T-helper 2 cell treated with Interferon-gamma antibody and Interleukin-4, amounts not matched to agents 5 μg/mL and 100 μg/mL, for 36 hours (primary cell): ENCODE measurements around the gene TMEM202.
"Not testable (repeated sequence)": the region's sequence is repeated elsewhere in the genome, so short reads cannot be mapped to it uniquely, and the experiment has no call there.

ENCODE experiments used
- DNase-seq: peaks from one replicate; pipeline ENCODE4 v3.0.0; 2021; ENCODE audit warnings: low spot score
- H3K27ac Mint-ChIP-seq: one replicate; pipeline ENCODE4 v1.8.0; 2021; ENCODE audit warnings: mild to moderate bottlenecking, mixed read lengths
- H3K27me3 Mint-ChIP-seq: one replicate; pipeline ENCODE4 v1.8.0; 2021; ENCODE audit warnings: low read depth, mixed read lengths
- H3K36me3 Mint-ChIP-seq: one replicate; pipeline ENCODE4 v1.8.0; 2021; ENCODE audit warnings: low read depth, mixed read lengths
- H3K4me1 Mint-ChIP-seq: one replicate; pipeline ENCODE4 v1.8.0; 2021; ENCODE audit warnings: low read depth, mixed read lengths
- H3K4me3 Mint-ChIP-seq: one replicate; pipeline ENCODE4 v1.8.0; 2022; ENCODE audit warnings: mild to moderate bottlenecking, moderate library complexity, mixed read lengths
- H3K9me3 Mint-ChIP-seq: one replicate; pipeline ENCODE4 v1.8.0; 2021; ENCODE audit warnings: mixed read lengths

Gene TMEM202

GRCh38 chr15:72415304-72415703 is 17.2 kb downstream of the TMEM202 start:
- peaks cover 8% of the 10 kb centered on the region for H3K27me3 Mint-ChIP-seq
- no peaks in the 10 kb centered on the region for H3K9me3 Mint-ChIP-seq
- H3K4me3 Mint-ChIP-seq, result no peak overlapping the region
- no peaks in the 10 kb centered on the region for H3K36me3 Mint-ChIP-seq
- H3K27ac Mint-ChIP-seq, result no peak overlapping the region
- no peak for DNase-seq
- H3K4me1 Mint-ChIP-seq, result no peaks in the 10 kb centered on the region

- not testable (repeated sequence) for H3K27ac Mint-ChIP-seq, DNase-seq, H3K36me3 Mint-ChIP-seq, H3K9me3 Mint-ChIP-seq, H3K4me1 Mint-ChIP-seq, H3K4me3 Mint-ChIP-seq
- peaks cover 11% of the 10 kb centered on the region for H3K27me3 Mint-ChIP-seq
Observed at GRCh38 chr15:72419768-72420167, 21.7 kb downstream of the TMEM202 start.

DNA sequence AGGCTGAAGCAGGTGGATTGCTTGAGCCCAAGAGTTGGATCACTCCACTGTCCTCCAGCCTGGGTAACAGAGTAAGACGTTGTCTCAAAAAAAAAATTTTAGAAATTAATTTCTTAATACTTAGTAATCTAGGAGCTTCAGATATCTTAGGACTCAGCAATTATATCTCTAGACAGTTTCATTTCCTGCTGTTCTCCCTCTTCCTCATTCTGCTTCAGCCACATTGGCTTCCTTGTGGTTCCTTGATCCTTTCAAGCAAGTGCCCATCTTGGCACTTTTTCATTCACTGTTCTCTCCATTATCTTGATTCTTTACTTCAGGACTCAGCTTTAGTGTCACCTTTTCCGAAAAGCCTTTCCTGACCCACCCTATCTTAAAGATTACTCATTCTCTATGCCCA is 22.5 kb downstream of the TMEM202 start:
- Mint-ChIP-seq H3K27ac (no peak overlapping the region), H3K27me3 (peaks cover 9% of the 10 kb centered on the region), H3K9me3 (peaks cover 7% of the 10 kb centered on the region), H3K36me3 (no peaks in the 10 kb centered on the region), H3K4me1 (peaks cover 2% of the 10 kb centered on the region), H3K4me3 (no peak overlapping the region)
- no peak for DNase-seq

DNA sequence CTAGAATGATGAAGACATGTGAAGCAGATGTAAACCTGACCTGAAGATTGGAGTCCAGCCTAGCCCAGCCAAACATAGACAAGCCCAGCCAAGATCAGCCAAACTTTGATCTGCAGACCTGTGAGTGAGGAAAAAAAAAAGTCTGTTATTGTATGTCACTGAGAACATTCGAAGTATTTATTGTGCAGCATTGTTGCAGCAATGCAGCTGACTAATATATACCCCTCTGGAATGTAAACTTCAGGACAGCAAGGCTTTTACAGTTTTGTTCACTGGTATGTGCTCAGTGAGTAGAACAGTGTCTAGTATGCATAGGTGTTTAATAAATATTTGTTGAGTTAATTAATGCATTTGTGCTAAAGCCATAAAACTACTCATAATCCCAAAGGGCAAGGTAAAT is 23.4 kb downstream of the TMEM202 start:
- peaks cover 2% of the 10 kb centered on the region for H3K4me1 Mint-ChIP-seq
- no peaks in the 10 kb centered on the region for H3K36me3 Mint-ChIP-seq
- no peak overlapping the region for H3K4me3 Mint-ChIP-seq
- no peak for DNase-seq
- H3K27ac Mint-ChIP-seq, result no peak overlapping the region
- H3K27me3 Mint-ChIP-seq, result peaks cover 10% of the 10 kb centered on the region
- H3K9me3 Mint-ChIP-seq, result peaks cover 11% of the 10 kb centered on the region

- H3K27me3 Mint-ChIP-seq, result peaks cover 16% of the 10 kb centered on the region
- peaks cover 2% of the 10 kb centered on the region for H3K4me1 Mint-ChIP-seq
- no peak overlapping the region for H3K4me3 Mint-ChIP-seq
- peaks cover 15% of the 10 kb centered on the region for H3K9me3 Mint-ChIP-seq
- no peak overlapping the region for H3K27ac Mint-ChIP-seq
- DNase-seq, result no peak
- no peaks in the 10 kb centered on the region for H3K36me3 Mint-ChIP-seq
Observed at GRCh38 chr15:72423256-72423655, 25.2 kb downstream of the TMEM202 start.

- Mint-ChIP-seq H3K36me3 (no peaks in the 10 kb centered on the region), H3K27me3 (peaks cover 15% of the 10 kb centered on the region), H3K27ac (no peak overlapping the region), H3K9me3 (peaks cover 15% of the 10 kb centered on the region), H3K4me1 (no peaks in the 10 kb centered on the region), H3K4me3 (no peak overlapping the region)
- DNase-seq, result no peak
Observed at GRCh38 chr15:72426753-72427152, 28.6 kb downstream of the TMEM202 start.

DNA sequence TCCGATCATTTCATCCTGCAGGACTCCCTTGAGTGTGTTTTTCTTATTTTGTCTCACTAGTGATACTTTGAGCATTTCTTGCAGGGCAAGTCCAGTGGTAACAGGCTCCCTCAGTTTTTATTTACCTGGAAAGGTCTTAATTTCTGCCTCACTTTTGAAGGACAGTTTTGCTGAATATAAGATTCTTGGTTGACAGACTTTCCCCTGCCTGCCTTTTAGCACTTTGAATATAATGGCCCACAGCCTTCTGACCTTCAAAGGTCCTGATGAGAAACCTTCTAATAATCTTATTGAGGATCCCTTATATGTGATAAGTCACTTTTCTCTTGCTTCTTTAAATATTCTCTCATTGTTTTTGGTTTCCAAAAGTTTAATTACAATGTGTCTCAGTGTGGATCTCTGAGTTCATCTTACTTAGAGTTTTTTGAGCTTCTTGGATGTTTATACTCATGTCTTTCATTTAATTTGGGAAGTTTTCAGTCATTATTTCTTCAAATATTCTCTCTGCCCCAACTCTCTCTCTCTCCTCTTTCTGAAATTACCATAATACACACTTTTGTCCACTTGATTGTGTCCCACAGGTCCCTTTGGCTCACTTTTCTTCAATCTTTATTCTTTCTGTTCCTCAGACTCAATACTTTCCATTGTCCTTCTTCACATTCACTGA is 39.7 kb downstream of the TMEM202 start:
- Mint-ChIP-seq H3K27me3 (peaks cover 13% of the 10 kb centered on the region), H3K4me3 (no peak overlapping the region), H3K27ac (no peak overlapping the region), H3K4me1 (no peaks in the 10 kb centered on the region), H3K36me3 (peaks cover 2% of the 10 kb centered on the region), H3K9me3 (peaks cover 15% of the 10 kb centered on the region)
- no peak for DNase-seq

GRCh38 chr15:72442848-72443247 is 44.7 kb downstream of the TMEM202 start:
- H3K27ac Mint-ChIP-seq, H3K27me3 Mint-ChIP-seq, DNase-seq: not testable (repeated sequence)

DNA sequence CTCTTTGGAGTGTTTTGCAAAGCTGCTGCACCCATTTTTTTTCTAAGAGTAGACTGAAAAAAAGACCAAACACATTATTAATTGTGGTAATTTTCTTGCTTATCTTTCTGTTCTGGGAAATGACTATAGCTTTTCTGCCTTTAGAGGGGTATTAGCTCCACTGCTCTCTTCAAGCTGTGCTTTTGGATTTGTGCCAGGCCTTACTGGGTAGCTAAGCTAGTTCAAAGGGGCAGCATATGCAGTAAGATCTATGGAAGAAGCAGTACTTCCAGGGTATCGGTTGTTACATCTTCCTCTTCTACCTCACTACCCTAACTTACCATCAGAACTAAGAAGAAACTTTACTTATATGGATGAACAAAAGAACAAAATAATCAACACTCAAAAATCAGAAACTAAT is 47.3 kb downstream of the TMEM202 start:
- no peaks in the 10 kb centered on the region for H3K9me3 Mint-ChIP-seq
- H3K27me3 Mint-ChIP-seq, result peaks cover 13% of the 10 kb centered on the region
- DNase-seq, result no peak

More at GRCh38 chr15:72442848-72443247, 44.7 kb downstream of the TMEM202 start:
- not testable (repeated sequence) for H3K4me3 Mint-ChIP-seq, H3K36me3 Mint-ChIP-seq, H3K4me1 Mint-ChIP-seq, H3K9me3 Mint-ChIP-seq

DNA sequence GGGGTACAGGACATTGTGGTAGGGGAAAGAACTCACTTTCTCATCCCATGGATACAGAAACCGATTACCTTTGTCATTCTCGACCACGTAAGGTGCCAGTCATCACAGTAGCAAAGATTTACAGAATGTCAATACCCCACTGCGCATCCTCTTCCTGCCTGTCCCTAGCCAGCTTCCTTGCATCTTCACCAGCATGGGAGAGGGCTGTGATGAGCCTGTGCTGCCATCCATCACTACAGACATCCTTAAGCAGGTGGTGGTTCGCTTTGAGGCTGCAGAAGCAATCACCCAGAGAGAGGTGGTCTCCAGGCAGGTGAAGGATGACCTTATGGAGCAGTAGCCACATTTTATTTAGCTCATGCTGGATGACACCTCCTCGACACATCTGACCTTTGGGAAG is 52.7 kb downstream of the TMEM202 start:
- no peak for DNase-seq
- no peaks in the 10 kb centered on the region for H3K36me3 Mint-ChIP-seq
- H3K27ac Mint-ChIP-seq, result no peak overlapping the region
- H3K9me3 Mint-ChIP-seq, result no peaks in the 10 kb centered on the region
- H3K4me1 Mint-ChIP-seq, result no peaks in the 10 kb centered on the region
- no peak overlapping the region for H3K4me3 Mint-ChIP-seq
- H3K27me3 Mint-ChIP-seq, result peaks cover 10% of the 10 kb centered on the region

More for the DNA sequence above, 47.3 kb downstream of the TMEM202 start:
- no peak overlapping the region for H3K4me3 Mint-ChIP-seq
- H3K4me1 Mint-ChIP-seq, result no peaks in the 10 kb centered on the region
- H3K27ac Mint-ChIP-seq, result no peak overlapping the region
- H3K36me3 Mint-ChIP-seq, result no peaks in the 10 kb centered on the region

GRCh38 chr15:72451224-72451623 is 53.1 kb downstream of the TMEM202 start:
- Mint-ChIP-seq H3K36me3 (no peaks in the 10 kb centered on the region), H3K4me1 (no peaks in the 10 kb centered on the region), H3K4me3 (no peak overlapping the region), H3K27ac (no peak overlapping the region), H3K27me3 (peaks cover 11% of the 10 kb centered on the region), H3K9me3 (no peaks in the 10 kb centered on the region)
- no peak for DNase-seq

DNA sequence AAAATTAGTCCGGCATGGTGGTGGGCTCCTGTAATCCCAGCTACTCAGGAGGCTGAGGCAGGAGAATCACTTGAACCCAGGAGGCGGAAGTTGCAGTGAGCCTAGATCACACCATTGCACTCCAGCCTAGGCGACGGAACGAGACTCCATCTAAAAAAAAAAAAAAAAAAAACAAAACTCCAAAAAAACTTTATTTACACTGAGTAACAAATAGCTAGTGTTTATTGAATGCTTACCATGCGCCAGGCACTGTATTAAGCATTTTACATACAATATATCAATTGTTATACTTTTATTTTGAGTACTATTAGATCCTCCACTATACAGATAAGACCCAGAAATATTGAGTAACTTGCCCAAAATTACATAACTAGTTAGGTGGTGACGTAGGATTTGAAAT is 58.6 kb downstream of the TMEM202 start:
- peaks cover 3% of the 10 kb centered on the region for H3K4me1 Mint-ChIP-seq
- H3K27ac Mint-ChIP-seq, result no peak overlapping the region
- H3K4me3 Mint-ChIP-seq, result no peak overlapping the region
- peaks cover 11% of the 10 kb centered on the region for H3K27me3 Mint-ChIP-seq
- no peaks in the 10 kb centered on the region for H3K36me3 Mint-ChIP-seq
- no peaks in the 10 kb centered on the region for H3K9me3 Mint-ChIP-seq
- DNase-seq, result no peak
